H9 (cell line): ENCODE measurements around the gene PREP. TPM values are rescaled to one million over a fixed set of nuclear protein-coding genes. Genes with fewer than 3 reads are reported as not detected.

ENCODE experiments used
- DNase-seq: peaks from one replicate; pipeline ENCODE4 v3.0.0-alpha.2; 2017
- H2AFZ ChIP-seq: one replicate; pipeline ENCODE4 v1.6.1; 2013; ENCODE audit warnings: mild to moderate bottlenecking, low read length, control low read depth, moderate library complexity
- H2AK5ac ChIP-seq: 2 replicates; pipeline ENCODE4 v1.6.1; 2013; ENCODE audit warnings: low read length, control low read depth, mixed read lengths; ENCODE audit not compliant: insufficient read length
- H2BK120ac ChIP-seq: one replicate; pipeline ENCODE4 v1.6.1; 2013; ENCODE audit warnings: low read depth, mild to moderate bottlenecking, low read length, control low read depth, inconsistent platforms; ENCODE audit not compliant: poor library complexity, severe bottlenecking
- H2BK12ac ChIP-seq: 2 replicates; pipeline ENCODE4 v1.6.1; 2013; ENCODE audit warnings: low read length, control low read depth, mixed read lengths, low read depth; ENCODE audit not compliant: insufficient read length
- H2BK15ac ChIP-seq: 2 replicates; pipeline ENCODE4 v1.6.1; 2013; ENCODE audit warnings: low read depth, low read length, control low read depth
- H2BK20ac ChIP-seq: one replicate; pipeline ENCODE4 v1.6.1; 2013; ENCODE audit warnings: low read depth, mild to moderate bottlenecking, low read length, control low read depth, inconsistent platforms; ENCODE audit not compliant: poor library complexity, severe bottlenecking
- H2BK5ac ChIP-seq: 2 replicates; pipeline ENCODE4 v1.6.1; 2013; ENCODE audit warnings: low read length, control low read depth, mixed read lengths; ENCODE audit not compliant: insufficient read length
- H3K14ac ChIP-seq: 2 replicates; pipeline ENCODE4 v1.6.1; 2013; ENCODE audit warnings: low read length, control low read depth; ENCODE audit not compliant: insufficient read depth
- H3K18ac ChIP-seq: 2 replicates; pipeline ENCODE4 v1.6.1; 2013; ENCODE audit warnings: low read depth, mild to moderate bottlenecking, mixed read lengths, low read length, control low read depth; ENCODE audit not compliant: insufficient read length
- H3K23ac ChIP-seq: 2 replicates; pipeline ENCODE4 v1.6.1; 2013; ENCODE audit warnings: low read length, control low read depth, mixed read lengths, low read depth; ENCODE audit not compliant: insufficient read length
- H3K23me2 ChIP-seq: 2 replicates; pipeline ENCODE4 v1.6.1; 2013; ENCODE audit warnings: low read depth, mild to moderate bottlenecking, mixed read lengths, low read length, control low read depth; ENCODE audit not compliant: insufficient read length, poor library complexity, severe bottlenecking
- H3K27ac ChIP-seq: 2 replicates; pipeline ENCODE4 v1.5.1; 2013; ENCODE audit warnings: low read length, control low read depth, mixed read lengths, low read depth; ENCODE audit not compliant: insufficient read length
- H3K27me3 ChIP-seq: 2 replicates; pipeline ENCODE4 v1.6.1; 2013; ENCODE audit warnings: low read length, control low read depth, inconsistent platforms; ENCODE audit not compliant: insufficient read depth
- H3K4ac ChIP-seq: 2 replicates; pipeline ENCODE4 v1.6.1; 2013; ENCODE audit warnings: low read depth, mild to moderate bottlenecking, control low read depth, inconsistent platforms, low read length, moderate library complexity
- H3K4me1 ChIP-seq: 2 replicates; pipeline ENCODE4 v1.6.1; 2013; ENCODE audit warnings: low read length, control low read depth, inconsistent platforms; ENCODE audit not compliant: insufficient read depth
- H3K4me2 ChIP-seq: 2 replicates; pipeline ENCODE4 v1.6.1; 2013; ENCODE audit warnings: low read length, control low read depth, mixed read lengths; ENCODE audit not compliant: insufficient read length, insufficient read depth
- H3K56ac ChIP-seq: 2 replicates; pipeline ENCODE4 v1.6.1; 2013; ENCODE audit warnings: low read depth, mild to moderate bottlenecking, mixed read lengths, low read length, control low read depth; ENCODE audit not compliant: insufficient read length
- H3K79me1 ChIP-seq: 2 replicates; pipeline ENCODE4 v1.6.1; 2013; ENCODE audit warnings: low read depth, mild to moderate bottlenecking, moderate library complexity, low read length, control low read depth, inconsistent platforms; ENCODE audit not compliant: insufficient read depth, poor library complexity, severe bottlenecking
- H3K79me2 ChIP-seq: 2 replicates; pipeline ENCODE4 v1.6.1; 2013; ENCODE audit warnings: low read length, control low read depth, inconsistent platforms; ENCODE audit not compliant: insufficient read depth
- H3K9ac ChIP-seq: 2 replicates; pipeline ENCODE4 v1.6.1; 2013; ENCODE audit warnings: low read length, control low read depth, mixed read lengths; ENCODE audit not compliant: insufficient read length; ENCODE audit errors: extremely low read depth
- H3K9me3 ChIP-seq: one replicate; pipeline ENCODE4 v1.6.1; 2013; ENCODE audit warnings: low read depth, low read length, inconsistent platforms; ENCODE audit not compliant: control insufficient read depth
- H3T11ph ChIP-seq: one replicate; pipeline ENCODE4 v1.6.1; 2013; ENCODE audit warnings: mild to moderate bottlenecking, low read length, control low read depth, inconsistent platforms
- H4K20me1 ChIP-seq: one replicate; pipeline ENCODE4 v1.6.1; 2013; ENCODE audit not compliant: control insufficient read depth, insufficient read length, insufficient read depth
- H4K5ac ChIP-seq: 2 replicates; pipeline ENCODE4 v1.6.1; 2013; ENCODE audit warnings: low read depth, mild to moderate bottlenecking, mixed read lengths, low read length, control low read depth; ENCODE audit not compliant: insufficient read length
- H4K8ac ChIP-seq: replicated peaks from 2 replicates; pipeline ENCODE4 v1.6.1; 2013; ENCODE audit warnings: low read length, control low read depth, mixed read lengths, low read depth; ENCODE audit not compliant: insufficient read length
- H4K91ac ChIP-seq: 2 replicates; pipeline ENCODE4 v1.6.1; 2013; ENCODE audit warnings: low read depth, mild to moderate bottlenecking, moderate library complexity, mixed read lengths, low read length, control low read depth; ENCODE audit not compliant: insufficient read length
- H3K27ac Mint-ChIP-seq, 3 experiments: 2 replicates in 2 of 3; 3 replicates in 1 of 3; pipeline ENCODE4 v1.8.0; 2020 to 2021; ENCODE audit warnings: mixed read lengths in 3 of 3, mild to moderate bottlenecking in 1 of 3, moderate library complexity in 1 of 3
- H3K27me3 Mint-ChIP-seq: 2 replicates; pipeline ENCODE4 v1.8.0; 2021; ENCODE audit warnings: low read depth, mild to moderate bottlenecking, moderate library complexity, mixed read lengths
- H3K36me3 Mint-ChIP-seq, 3 experiments: 2 replicates in 2 of 3; 3 replicates in 1 of 3; pipeline ENCODE4 v1.8.0; 2020 to 2021; ENCODE audit warnings: low read depth in 3 of 3, mixed read lengths in 3 of 3; ENCODE audit not compliant: insufficient read depth in 1 of 3
- H3K4me1 Mint-ChIP-seq, 2 experiments: 2 replicates each; pipeline ENCODE4 v1.8.0; 2020; ENCODE audit warnings: mixed read lengths in 2 of 2
- H3K4me3 Mint-ChIP-seq, 2 experiments: 2 replicates in 1 of 2; 3 replicates in 1 of 2; pipeline ENCODE4 v1.8.0; 2020 to 2021; ENCODE audit warnings: mild to moderate bottlenecking in 2 of 2, mixed read lengths in 2 of 2, moderate library complexity in 1 of 2
- H3K9me3 Mint-ChIP-seq, 2 experiments: 2 replicates in 1 of 2; 3 replicates in 1 of 2; pipeline ENCODE4 v1.8.0; 2020; ENCODE audit warnings: mild to moderate bottlenecking in 2 of 2, mixed read lengths in 2 of 2, moderate library complexity in 1 of 2
- CTCF ChIP-seq: fragments of 200-600 bp; sonication (generic); conservative IDR thresholded peaks from 3 replicates; pipeline ENCODE4 v1.8.0; 2021; ENCODE audit warnings: antibody characterized with exemption, mild to moderate bottlenecking
- WGBS: extraction: QIAGEN DNeasy Blood & Tissue Kit; methylation state at CpG from one replicate; pipeline ENCODE4 v1.1.7; 2013; ENCODE audit warnings: missing lambda C conversion rate, low lambda C conversion rate, mixed read lengths; ENCODE audit not compliant: insufficient read length; ENCODE audit errors: extremely low coverage; 5-methylcytosine and 5-hydroxymethylcytosine counted together
- total RNA-seq: library from RNA; stranded (reverse); gene quantifications from 2 replicates; pipeline ENCODE4 v1.2.1, GENCODE V29; 2021

Gene PREP
- total RNA-seq, 1 experiment from 2014 or later = 54.0 TPM

- Histone ChIP-seq H4K5ac (no peak overlapping the region), H3K23ac (no peak overlapping the region), H4K20me1 (no peaks in the 10 kb centered on the region), H2BK20ac (no peak overlapping the region), H3K4ac (no peak overlapping the region), H2BK12ac (no peak overlapping the region), H3T11ph (no peak overlapping the region), H3K79me1 (no peaks in the 10 kb centered on the region), H3K9me3 (no peaks in the 10 kb centered on the region), H3K18ac (no peak overlapping the region), H2AK5ac (no peak overlapping the region), H3K9ac (no peak overlapping the region), H3K23me2 (no peaks in the 10 kb centered on the region), H3K79me2 (no peaks in the 10 kb centered on the region), H3K4me1 (no peaks in the 10 kb centered on the region), H3K56ac (no peak overlapping the region), H2BK5ac (no peak overlapping the region), H3K14ac (no peak overlapping the region), H3K27ac (no peak overlapping the region), H2BK15ac (no peak overlapping the region), H2BK120ac (no peak overlapping the region), H4K8ac (no peak overlapping the region), H2AFZ (no peak overlapping the region), H3K27me3 (no peaks in the 10 kb centered on the region), H3K4me2 (no peak overlapping the region), H4K91ac (no peak overlapping the region)
- Mint-ChIP-seq H3K36me3 (peaks cover 0 to 7% (median 0%) of the 10 kb centered on the region in 3 experiments; a peak in 1 of 7 replicates), H3K27me3 (no peaks in the 10 kb centered on the region; the same call in 1 of the 2 replicates), H3K9me3 (peaks cover 0 to 3% of the 10 kb centered on the region in 2 experiments; a peak in 1 of 5 replicates), H3K4me1 (peaks cover 0 to 3% of the 10 kb centered on the region in 2 experiments; a peak in 1 of 4 replicates), H3K27ac (no peak overlapping the region; a peak in 1 of 7 replicates), H3K4me3 (no peak overlapping the region)
- no peak for TF ChIP-seq CTCF
- DNase-seq = no peak
- no CpG with 5 or more reads among the region's 6 CpGs for WGBS
These were observed 41.1 kb upstream of the PREP start for GRCh38 chr6:105443941-105444340.
